ENCODE measurements around the gene ZDHHC14.

Gene ZDHHC14

GRCh38 chr6:157647261-157647915, 266.4 kb downstream of the ZDHHC14 start:
- no peak for DNase-seq (ENCODE audit: low read depth)

GRCh38 chr6:157648561-157648960, 267.6 kb downstream of the ZDHHC14 start:
- DNase-seq (ENCODE audit: low read depth): no peak

- DNase-seq (ENCODE audit: low read depth): no peak
These were observed 268.6 kb downstream of the ZDHHC14 start for GRCh38 chr6:157649311-157650260.

GRCh38 chr6:157650261-157650640, 269.3 kb downstream of the ZDHHC14 start:
- DNase-seq (ENCODE audit: low read depth): no peak

- no peak for DNase-seq (ENCODE audit: low read depth)
These were observed 269.8 kb downstream of the ZDHHC14 start for GRCh38 chr6:157650801-157651200.

GRCh38 chr6:157651731-157652490, 270.9 kb downstream of the ZDHHC14 start:
- no peak for DNase-seq (ENCODE audit: low read depth)

- no peak for DNase-seq (ENCODE audit: low read depth)
These were observed 271.8 kb downstream of the ZDHHC14 start for GRCh38 chr6:157652601-157653363.

GRCh38 chr6:157653521-157653920, 272.5 kb downstream of the ZDHHC14 start:
- no peak for DNase-seq (ENCODE audit: low read depth)

GRCh38 chr6:157655139-157655538, 274.1 kb downstream of the ZDHHC14 start:
- no peak for DNase-seq (ENCODE audit: low read depth)

- DNase-seq (ENCODE audit: low read depth): no peak
These were observed 275.5 kb downstream of the ZDHHC14 start for GRCh38 chr6:157656437-157656997.

- no peak for DNase-seq (ENCODE audit: low read depth)
These were observed 276.8 kb downstream of the ZDHHC14 start for GRCh38 chr6:157657754-157658153.

GRCh38 chr6:157658301-157658700, 277.3 kb downstream of the ZDHHC14 start:
- DNase-seq (ENCODE audit: low read depth): no peak

- DNase-seq (ENCODE audit: low read depth): no peak
These were observed 278.7 kb downstream of the ZDHHC14 start for GRCh38 chr6:157659536-157660271.

GRCh38 chr6:157660414-157660813, 279.4 kb downstream of the ZDHHC14 start:
- DNase-seq (ENCODE audit: low read depth): no peak

- no peak for DNase-seq (ENCODE audit: low read depth)
These were observed 280.7 kb downstream of the ZDHHC14 start for GRCh38 chr6:157661652-157662051.

- no peak for DNase-seq (ENCODE audit: low read depth)
These were observed 282.3 kb downstream of the ZDHHC14 start for GRCh38 chr6:157663261-157663660.

- no peak for DNase-seq (ENCODE audit: low read depth)
These were observed 284.2 kb downstream of the ZDHHC14 start for GRCh38 chr6:157665180-157665579.

GRCh38 chr6:157666729-157667128, 285.7 kb downstream of the ZDHHC14 start:
- no peak for DNase-seq (ENCODE audit: low read depth)

- no peak for DNase-seq (ENCODE audit: low read depth)
These were observed 286.4 kb downstream of the ZDHHC14 start for GRCh38 chr6:157667211-157668008.

GRCh38 chr6:157668009-157668401, 287.0 kb downstream of the ZDHHC14 start:
- DNase-seq (ENCODE audit: low read depth): no peak

Measured in stimulated activated CD8-positive, alpha-beta memory T cell treated with anti-CD3 and anti-CD28 coated beads, Interleukin-15, amount 100 ng/mL, for 24 hours (primary cell).